GM12878 (cell line): Measurements from ENCODE around the gene ADAMTSL2. TPM values are rescaled to one million over a fixed set of nuclear protein-coding genes. Genes with fewer than 3 reads are reported as not detected.

ENCODE experiments used
- ATAC-seq: fragments of 200-7000 bp; cut with Tn5 transposase; 3 replicates; pipeline ENCODE4 v1.9.1; 2020; ENCODE audit warnings: mild to moderate bottlenecking, moderate library complexity
- BruUV-seq: library from RNA; stranded (reverse); fragments of 400-500 nt; replicated peaks from 2 replicates; lab custom pipeline; 2021; lab: Mats Ljungman, UMichigan
- CTCF ChIA-PET: fragments of 300-600 bp; sonication (Branson Sonifier 250); formaldehyde crosslinking; extraction: SDS; loops from one replicate; lab custom pipeline; 2021; ENCODE audit warnings: inconsistent platforms; lab: Yijun Ruan, JAX
- POLR2A ChIA-PET: fragments of 350-600 bp; formaldehyde crosslinking; extraction: SDS; loops from one replicate; lab custom pipeline; 2021; ENCODE audit warnings: inconsistent platforms; lab: Charles Lee
- RAD21 ChIA-PET: fragments of 300-600 bp; sonication (Branson Sonifier 250); formaldehyde crosslinking; loops from one replicate; lab custom pipeline; 2023; ENCODE audit warnings: antibody characterized with exemption; ENCODE audit not compliant: unreplicated experiment; lab: Charles Lee
- SMC1A ChIA-PET: fragments of 300-600 bp; sonication (Branson Sonifier 250); formaldehyde crosslinking; loops from one replicate; lab custom pipeline; 2023; ENCODE audit not compliant: unreplicated experiment, uncharacterized antibody; lab: Charles Lee
- DNase-seq: peaks from one replicate; pipeline ENCODE4 v3.0.0-alpha.2; 2011; ENCODE audit warnings: low read depth, low spot score
- FAIRE-seq: peaks from 3 replicates; lab custom pipeline; 2011; peaks lifted over from hg19 to GRCh38; lab: Jason Lieb, UNC
- H2AFZ ChIP-seq: 2 replicates; pipeline ENCODE4 v1.6.0; 2011; ENCODE audit warnings: low read depth, low read length, control low read depth; ENCODE audit not compliant: control insufficient read depth
- H3K27ac ChIP-seq: 2 replicates; pipeline ENCODE4 v1.5.1; 2011; ENCODE audit warnings: control low read depth; ENCODE audit not compliant: control insufficient read depth, insufficient read depth
- H3K27me3 ChIP-seq, 2 experiments: replicated peaks in 1 of 2; 2 replicates each; pipeline versions ENCODE4 v1.6.0 to v1.6.1; 2011; ENCODE audit warnings: low read length in 1 of 2; ENCODE audit not compliant: control insufficient read depth in 2 of 2, insufficient read depth in 2 of 2
- H3K36me3 ChIP-seq, 2 experiments: 2 replicates each; pipeline ENCODE4 v1.5.1; 2011; ENCODE audit warnings: low read length in 1 of 2; ENCODE audit not compliant: control insufficient read depth in 2 of 2, insufficient read depth in 2 of 2
- H3K4me1 ChIP-seq: 2 replicates; pipeline ENCODE4 v1.6.1; 2011; ENCODE audit warnings: mild to moderate bottlenecking, low read length, moderate library complexity, mixed read lengths; ENCODE audit not compliant: control insufficient read depth, insufficient read depth
- H3K4me2 ChIP-seq: 2 replicates; pipeline ENCODE4 v1.6.0; 2011; ENCODE audit warnings: control low read depth; ENCODE audit not compliant: control insufficient read depth, insufficient read depth
- H3K4me3 ChIP-seq: fragments of 200-600 bp; sonication (generic); 2 replicates; pipeline ENCODE4 v1.5.1; 2016
- H3K79me2 ChIP-seq: 2 replicates; pipeline ENCODE4 v1.6.0; 2011; ENCODE audit warnings: low read length; ENCODE audit not compliant: control insufficient read depth, insufficient read depth
- H3K9ac ChIP-seq: 2 replicates; pipeline ENCODE4 v1.8.0; 2011; ENCODE audit warnings: low read length, control low read depth, mixed read lengths; ENCODE audit not compliant: control insufficient read depth, insufficient read depth
- H3K9me3 ChIP-seq: replicated peaks from 3 replicates; pipeline ENCODE4 v1.5.1; 2011; ENCODE audit warnings: mild to moderate bottlenecking, low read length; ENCODE audit not compliant: control insufficient read depth, insufficient read depth
- H4K20me1 ChIP-seq: 2 replicates; pipeline ENCODE4 v1.6.0; 2011; ENCODE audit not compliant: control insufficient read depth, insufficient read depth
- ATF2 ChIP-seq: IDR thresholded peaks from 2 replicates; pipeline ENCODE4 v1.6.1; 2012; ENCODE audit warnings: low read length, inconsistent platforms
- BCL3 ChIP-seq: IDR thresholded peaks from 2 replicates; pipeline ENCODE4 v1.6.1; 2011; ENCODE audit warnings: borderline replicate concordance, low read depth, mild to moderate bottlenecking, moderate library complexity, low read length; ENCODE audit not compliant: insufficient read depth, poor library complexity, severe bottlenecking
- HSF1 ChIP-seq: fragments of 150-350 bp; IDR thresholded peaks from 2 replicates; pipeline ENCODE4 v1.6.1; 2014; ENCODE audit warnings: mild to moderate bottlenecking, low read depth, low read length
- NFIC ChIP-seq: IDR thresholded peaks from 2 replicates; pipeline ENCODE4 v1.6.1; 2012; ENCODE audit warnings: low read depth, mild to moderate bottlenecking, inconsistent platforms, low read length, moderate library complexity
- NR2C2 ChIP-seq: IDR thresholded peaks from 2 replicates; pipeline ENCODE4 v1.6.1; 2011; ENCODE audit warnings: borderline replicate concordance, low read depth; ENCODE audit not compliant: control insufficient read depth, insufficient read length
- SKIL ChIP-seq: fragments of 450-650 bp; IDR thresholded peaks from 2 replicates; pipeline ENCODE4 v1.6.1; 2017; ENCODE audit warnings: mild to moderate bottlenecking, low read depth, inconsistent platforms; ENCODE audit not compliant: poor library complexity, severe bottlenecking
- SMC3 ChIP-seq: IDR thresholded peaks from 2 replicates; pipeline ENCODE4 v1.6.1; 2011; ENCODE audit warnings: low read length, improper control_type of control experiment, borderline replicate concordance
- WGBS: methylation state at CpG from one replicate; pipeline ENCODE4 v1.1.6; 2016; ENCODE audit warnings: low lambda C conversion rate; ENCODE audit not compliant: insufficient replicate concordance, insufficient coverage; ENCODE audit errors: missing lambda C conversion rate; 5-methylcytosine and 5-hydroxymethylcytosine counted together
- in situ Hi-C: fragments of 300-500 bp; cut with MboI; formaldehyde crosslinking; loops from 9 replicates; pipeline ENCODE4 v1.14.3; 2018; ENCODE audit warnings: mixed read lengths
- intact Hi-C: fragments of 100-400 bp; cut with micrococcal nuclease; formaldehyde crosslinking; loops from one replicate; pipeline ENCODE4 v1.14.2; 2022; ENCODE audit not compliant: unreplicated experiment
- polyA plus RNA-seq, 11 experiments: library from polyadenylated mRNA; depleted of rRNA in 4 of 11; unstranded in 6 of 11; stranded (reverse) in 5 of 11; fragments of >200 nt; fragmentation: Nextera tagmentation in 4 of 11; fragmentation: Illumina TruSeq in 1 of 11; extraction: Ambion mirVana in 4 of 11; extraction: Trizol in 1 of 11; gene quantifications; 1 replicate in 1 of 11; 2 replicates in 10 of 11; pipeline versions ENCODE4 v1.2.1 to v1.2.3, GENCODE V29; 2011 to 2016; ENCODE audit warnings: inconsistent platforms in 2 of 11, missing spikeins in 2 of 11, low read depth in 1 of 11
- total RNA-seq, 4 experiments: library from RNA; depleted of rRNA in 3 of 4; stranded (reverse); fragments of >200 nt in 3 of 4; fragmentation: Illumina TruSeq in 1 of 4; extraction: Trizol in 1 of 4; gene quantifications; 2 replicates each; pipeline versions ENCODE4 v1.2.1 to v1.2.3, GENCODE V29; 2013 to 2021

ADAMTSL2 gene
- total and polyA plus RNA-seq, 10 of the 15 experiments (the other 5 are each of a cell fraction or from before 2014, with no cell fraction given), result 0.07 TPM; not detected in 9

GRCh38 chr9:133494636-133495326 is 39.7 kb upstream of the ADAMTSL2 start (continued):
- TF ChIP-seq HSF1 (no peak), SKIL (no peak), SMC3 (no peak)
- TF ChIP-seq, all 136 proteins: peak for 0

DNA sequence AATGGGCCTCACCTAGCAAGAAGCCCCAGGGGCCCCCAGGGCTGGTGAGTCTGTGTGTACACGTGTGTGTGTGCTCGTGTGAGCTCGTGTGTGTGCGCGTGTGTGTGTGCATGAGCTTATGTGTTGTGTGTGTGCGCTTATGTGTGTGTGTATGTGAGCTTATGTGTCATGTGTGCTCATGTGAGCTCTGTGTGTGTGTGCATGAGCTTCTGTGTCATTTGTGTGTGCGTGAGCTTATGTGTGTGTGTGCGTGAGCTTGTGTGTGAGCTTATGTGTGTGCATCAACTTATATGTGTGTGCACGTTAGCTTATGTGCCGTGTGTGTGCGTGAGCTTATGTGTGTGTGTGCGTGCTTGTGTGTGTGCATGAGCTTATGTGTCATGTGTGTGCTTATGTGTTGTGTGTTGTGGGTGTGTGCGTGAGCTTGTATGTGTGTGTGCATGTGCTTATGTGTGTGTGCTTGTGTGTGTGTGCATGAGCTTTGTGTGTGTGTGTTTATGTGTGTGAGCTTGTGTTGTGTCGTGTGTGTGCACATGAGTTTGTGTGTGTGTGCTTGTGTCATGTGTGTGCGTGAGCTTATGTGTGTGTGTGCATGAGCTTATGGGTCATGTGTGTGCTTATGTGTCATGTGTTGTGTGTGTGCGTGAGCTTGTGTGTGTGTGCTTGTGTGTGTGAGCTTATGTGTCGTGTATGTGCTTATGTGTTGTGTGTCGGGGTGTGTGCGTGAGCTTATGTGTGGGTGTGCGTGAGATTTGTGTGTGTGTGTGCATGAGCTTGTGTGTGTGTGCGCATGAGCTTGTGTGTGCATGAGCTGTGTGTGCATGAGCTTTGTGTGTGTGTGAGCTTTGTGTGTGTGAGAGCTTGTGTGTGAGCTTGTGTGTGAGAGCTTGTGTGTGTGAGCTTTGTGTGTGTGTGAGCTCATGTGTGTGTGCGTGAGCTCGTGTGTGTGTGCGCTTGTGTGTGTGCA is 38.9 kb upstream of the ADAMTSL2 start:
- POLR2A ChIA-PET, result no interaction called here
- Histone ChIP-seq H3K79me2 (no peaks in the 10 kb centered on the region), H3K27ac (no peak overlapping the region), H3K9ac (no peak overlapping the region), H4K20me1 (no peaks in the 10 kb centered on the region), H3K36me3 (no peaks in the 10 kb centered on the region), H2AFZ (no peak overlapping the region), H3K4me3 (no peak overlapping the region), H3K4me2 (no peak overlapping the region), H3K27me3 (peaks cover 0 to 1% of the 10 kb centered on the region in 2 experiments; a peak in 1 of 4 replicates), H3K4me1 (no peaks in the 10 kb centered on the region), H3K9me3 (no peaks in the 10 kb centered on the region)
- no TSS peak for BruUV-seq
- CTCF ChIA-PET, result interaction anchor here (0.7 to 2.1 kb wide), 5 partner anchors 9 to 314 kb away, joined by 3 to 5 read pairs (median 4); no protein-coding TSS in a partner anchor
- 81% methylated on average over 24 of the region's 24 CpGs for WGBS
- SMC1A ChIA-PET, result interaction anchor here (1.5 kb wide), 1 partner anchor 9 kb away, joined by 3 read pairs; no protein-coding TSS in a partner anchor
- peak; percentile 72 for FAIRE-seq
- TF ChIP-seq NFIC (peak; percentile 30; the same call in 1 of the 2 replicates), NR2C2 (peak; percentile 33), BCL3 (peak; percentile 91), ATF2 (no peak)
- ATAC-seq, result no peak
- RAD21 ChIA-PET, result interaction anchor here (1.3 kb wide), 1 partner anchor 18 kb away, joined by 3 read pairs; no protein-coding TSS in a partner anchor
- in situ Hi-C loops (no loop called here), intact Hi-C loops (no loop called here)
- no peak for DNase-seq
